HUDEP-2 (cell line): Measurements from ENCODE around the gene RPS14.
"Not testable (repeated sequence)": the region's sequence is repeated elsewhere in the genome, so short reads cannot be mapped to it uniquely, and the experiment has no call there.

Experiments used
- DNase-seq, 76 experiments: peaks; one replicate each; lab custom pipeline; 2025; ENCODE audit not compliant: unreplicated experiment in 76 of 76; lab: John Stamatoyannopoulos, UW

RPS14 gene

DNA sequence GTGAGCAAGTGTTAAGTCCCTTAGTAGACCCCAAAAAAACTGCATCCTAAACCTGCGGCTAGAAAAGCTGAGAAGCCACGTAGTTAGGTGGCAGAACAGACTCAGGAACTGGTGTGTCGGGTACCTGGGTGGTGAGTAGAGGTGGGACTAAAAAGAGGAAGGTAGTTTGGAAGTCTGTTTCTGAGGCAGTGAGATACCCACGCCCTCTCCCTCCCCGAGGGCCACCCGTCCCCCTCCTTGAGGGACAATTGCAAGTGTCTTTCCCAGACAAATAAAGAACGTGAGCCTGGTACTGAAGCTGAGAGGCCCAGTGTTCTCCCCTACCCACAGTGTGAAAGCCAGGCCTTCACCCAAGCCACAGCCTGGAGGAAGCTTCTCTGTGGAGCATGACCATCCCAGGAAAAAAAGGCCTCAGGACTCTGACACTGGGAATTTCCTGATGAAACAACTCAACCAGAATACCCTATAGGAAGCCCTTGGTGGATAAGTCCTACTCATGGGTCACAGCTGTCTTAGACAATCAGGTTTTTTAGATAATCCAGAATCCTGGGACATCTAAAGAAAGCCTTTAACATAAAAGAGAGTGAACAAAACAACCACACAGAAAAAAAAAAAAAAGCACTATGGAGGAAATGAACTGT lies 29.8 kb downstream of the RPS14 start:
- no peak for DNase-seq

DNA sequence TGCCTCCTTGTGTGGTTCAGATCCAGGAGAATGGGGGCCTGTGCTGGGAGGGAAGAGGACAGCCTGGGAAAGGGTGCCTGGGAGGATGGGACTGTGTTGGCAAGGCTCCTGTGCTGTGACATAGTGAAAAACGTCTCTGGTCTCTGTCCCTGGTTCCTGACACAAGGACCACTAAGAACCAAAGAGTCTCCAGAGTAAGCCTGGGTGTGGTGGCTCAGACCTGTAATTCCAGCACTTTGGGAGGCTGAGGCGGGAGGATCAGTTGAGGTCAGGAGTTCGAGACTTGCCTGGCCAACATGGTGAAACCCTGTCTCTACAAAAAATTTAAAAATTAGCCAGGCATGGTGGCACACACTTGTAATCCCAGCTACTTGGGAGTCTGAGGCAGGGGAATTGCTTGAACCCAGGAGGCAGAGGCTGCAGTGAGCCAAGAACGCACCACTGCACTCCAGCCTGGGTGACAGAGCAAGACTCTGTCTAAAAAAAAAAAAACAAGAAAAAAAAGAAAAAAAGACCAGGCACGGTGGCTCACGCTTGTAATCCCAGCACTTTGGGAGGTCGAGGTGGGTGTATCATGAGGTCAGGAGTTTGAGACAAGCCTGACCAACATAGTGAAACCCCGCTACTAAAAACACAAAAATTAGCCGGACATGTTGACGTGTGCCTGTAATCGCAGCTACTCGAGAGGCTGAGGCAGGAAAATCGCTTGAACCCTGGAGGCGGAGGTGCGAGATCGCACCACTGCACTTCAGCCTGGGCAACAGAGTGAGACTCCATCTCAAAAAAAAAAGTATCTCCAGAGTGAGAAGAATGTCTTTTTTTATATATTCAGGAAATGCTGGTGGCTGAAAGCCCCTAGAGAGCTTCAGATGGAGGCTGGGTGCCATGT lies 35.4 kb downstream of the RPS14 start:
- DNase-seq: not testable (repeated sequence)

DNA sequence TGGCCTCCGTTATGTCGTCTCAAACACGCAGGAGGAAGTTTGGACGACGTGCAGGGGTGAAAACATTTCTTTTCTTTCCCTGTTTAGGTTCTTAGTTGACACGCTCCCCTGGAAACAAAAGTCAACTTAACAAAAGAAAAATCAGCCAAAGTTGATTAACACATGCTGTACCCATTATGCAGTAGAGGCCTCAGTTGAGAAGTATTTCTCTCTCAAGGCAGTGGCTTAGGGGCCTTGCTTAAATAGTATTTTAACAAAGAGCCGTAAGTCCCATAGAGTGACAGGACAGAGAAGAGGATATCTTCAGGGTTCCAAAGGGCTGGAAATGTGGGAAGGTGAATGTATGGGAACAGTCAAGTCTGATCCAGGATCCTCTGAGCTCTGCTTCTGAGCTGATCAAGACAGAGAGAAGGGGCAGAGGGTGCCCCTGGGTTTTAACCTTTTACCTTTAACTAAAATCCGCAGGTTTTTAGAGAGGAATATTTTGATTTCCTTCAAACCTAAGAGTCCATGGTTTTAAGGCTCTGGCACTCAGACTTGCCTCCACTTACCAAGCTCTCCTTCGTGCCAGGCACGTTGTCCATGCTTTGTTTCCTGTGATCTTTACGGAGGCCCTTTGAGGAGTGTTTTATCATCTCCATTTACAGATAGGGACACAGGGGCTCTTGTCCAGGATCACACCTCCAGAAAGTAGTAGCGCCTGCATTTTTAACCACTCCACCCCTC lies 36.2 kb downstream of the RPS14 start:
- no peak for DNase-seq

DNA sequence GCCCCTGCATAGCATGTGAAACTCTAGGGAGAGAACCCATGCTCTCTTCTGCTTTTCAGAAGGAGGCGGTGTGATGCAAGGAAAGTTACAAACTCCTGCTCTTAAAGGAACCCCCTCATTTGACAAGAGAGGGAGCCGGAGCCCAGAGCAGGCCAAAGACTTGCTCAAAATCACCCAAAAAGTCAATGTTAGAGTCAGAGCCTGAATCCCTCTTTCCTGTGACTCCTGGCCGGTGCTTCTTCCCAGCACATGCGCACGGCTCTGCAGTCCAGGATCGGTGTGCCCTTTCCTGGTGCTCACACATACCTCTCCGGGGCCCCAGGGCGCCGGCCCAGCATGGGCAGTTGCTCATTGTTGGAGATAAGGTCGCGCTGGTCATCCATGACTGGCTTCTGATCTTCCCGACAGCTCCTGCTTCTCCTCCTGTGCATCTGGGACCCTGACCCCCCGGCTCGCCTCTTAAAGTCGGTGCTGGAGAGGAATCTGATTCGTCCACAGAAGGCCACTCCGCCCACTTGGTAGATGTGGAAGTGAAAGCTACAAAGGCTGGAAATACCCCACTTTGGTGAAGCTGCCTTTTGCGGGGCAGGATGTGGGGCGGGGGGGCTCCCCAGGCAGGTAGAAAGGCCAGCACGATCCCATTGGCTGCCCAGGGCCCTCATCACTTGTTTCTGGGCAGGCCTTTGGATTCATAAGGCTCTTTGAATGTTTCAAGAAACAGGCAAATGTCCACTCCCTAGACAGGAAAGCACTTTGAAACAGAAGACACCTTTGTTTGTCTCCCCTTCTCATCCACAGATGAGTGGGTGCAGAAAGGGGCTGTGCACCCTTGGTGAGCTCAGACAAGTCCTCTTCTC lies 37.0 kb downstream of the RPS14 start, which contains the start of gene CD74:
TSS of gene CD74 (minus strand) at position 592 of the 857 bp plus-strand sequence. CDS start at position 431, 161 bp downstream.
- DNase-seq: peak in 5 of 76 experiments; percentile 5 to 25 (median 16)

DNA sequence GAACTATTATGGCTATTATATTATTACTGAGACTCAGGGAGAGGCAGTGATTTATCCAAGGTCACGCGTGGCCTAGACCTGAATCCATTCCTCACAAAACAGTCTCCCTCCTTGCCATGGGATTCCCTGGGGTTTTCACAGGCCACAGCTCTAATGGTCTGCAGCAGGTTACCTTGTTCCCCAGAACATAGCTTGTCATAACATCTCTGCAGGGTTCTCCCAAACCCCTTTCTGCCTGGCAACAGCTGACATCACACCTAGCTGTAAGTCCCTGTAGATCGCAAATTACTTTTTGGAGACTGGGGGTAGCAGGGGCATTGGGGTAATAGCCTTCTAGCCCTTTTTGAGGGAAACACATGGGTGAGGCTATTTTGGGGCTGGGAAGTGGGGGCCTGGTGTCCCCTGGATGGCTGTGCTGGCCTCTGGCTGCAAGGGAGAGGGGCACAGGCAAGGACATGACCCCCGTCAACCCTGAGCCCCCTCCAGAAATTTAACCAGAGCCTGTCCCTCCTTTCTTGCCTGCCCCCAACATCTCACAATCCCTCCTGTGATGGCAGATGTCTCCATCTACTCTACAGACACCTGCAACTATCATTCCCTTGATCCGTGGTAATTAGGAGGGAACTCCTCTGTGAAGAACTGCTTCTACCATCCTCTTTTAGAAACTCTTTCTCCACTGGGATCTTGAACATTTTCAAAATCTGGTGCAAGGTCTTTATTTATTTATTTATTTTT lies 38.1 kb downstream of the RPS14 start:
- DNase-seq: no peak

DNA sequence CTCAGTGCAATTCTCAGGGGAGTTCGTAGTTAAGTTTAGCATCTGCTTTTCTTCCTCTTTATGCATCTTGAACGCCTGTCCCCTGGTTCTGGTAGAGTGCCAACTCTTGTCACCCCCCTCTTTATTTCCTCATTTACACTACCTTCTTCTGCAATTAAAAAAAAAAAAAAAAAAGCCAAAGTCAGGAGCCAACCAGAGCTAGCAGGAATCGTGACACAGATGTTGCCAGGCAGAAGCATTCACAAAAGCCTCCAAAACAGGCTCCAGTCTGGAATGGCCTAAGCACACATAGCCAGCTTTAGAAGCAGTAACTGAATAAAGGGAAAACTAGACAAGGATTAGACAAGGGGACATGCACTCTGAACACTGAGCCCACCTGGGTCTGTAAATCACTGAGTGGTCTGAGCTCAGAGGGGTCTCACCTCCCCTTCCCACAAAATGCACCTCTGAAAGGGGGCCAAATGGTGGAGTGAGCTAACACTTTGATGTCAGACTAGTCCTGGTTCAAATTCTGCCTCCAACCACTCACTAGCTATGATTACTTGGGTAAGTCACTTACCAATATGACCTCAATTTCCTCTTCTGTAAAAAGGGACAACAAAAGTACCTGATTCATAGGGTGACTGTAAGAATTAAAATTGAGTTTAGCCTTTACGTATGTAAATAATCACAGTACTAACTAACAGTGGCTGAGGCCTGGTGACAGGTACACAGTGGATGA lies 38.9 kb downstream of the RPS14 start:
- peak in 32 of 76 experiments; percentile 2 to 49 (median 24) for DNase-seq

DNA sequence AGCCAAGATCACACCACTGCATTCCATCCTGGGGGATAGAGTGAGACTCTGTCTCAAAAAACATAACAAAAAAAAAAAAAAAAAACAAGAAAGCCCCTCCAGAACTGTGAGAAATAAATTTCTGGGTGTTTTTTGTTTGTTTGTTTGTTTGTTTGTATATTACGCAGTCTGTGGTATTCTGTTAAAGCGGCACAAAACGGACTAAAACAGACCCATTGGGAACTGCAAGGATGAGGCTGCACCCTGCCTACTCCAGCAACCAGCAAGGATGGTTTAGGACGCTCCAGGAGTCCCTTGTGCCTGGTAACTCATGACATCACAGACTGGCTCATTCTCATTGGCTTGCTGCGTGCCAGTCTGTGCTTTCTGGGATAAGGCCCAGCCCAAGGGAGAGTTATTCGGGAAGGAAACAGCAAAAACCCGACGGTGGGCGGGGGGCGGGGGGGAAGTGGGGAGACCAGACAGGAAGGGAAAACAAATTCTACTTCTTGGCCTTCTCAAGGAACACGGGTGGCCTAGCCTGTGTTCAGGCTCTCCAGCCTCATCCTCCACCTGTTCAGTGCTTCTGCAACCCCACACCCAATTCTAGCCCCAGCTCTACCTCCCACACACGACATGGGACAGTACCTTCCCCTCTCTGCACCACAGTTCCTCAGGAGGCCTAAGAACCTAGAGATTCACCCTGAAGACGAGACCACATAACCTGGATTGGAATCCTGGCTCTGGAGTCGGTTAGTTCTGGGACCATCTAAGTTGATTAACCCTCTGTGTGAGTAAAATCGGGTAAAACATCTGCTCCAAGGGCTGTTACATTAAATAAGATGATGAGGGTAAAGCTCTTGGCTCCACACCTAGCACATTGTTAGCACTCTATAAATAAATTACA lies 39.7 kb downstream of the RPS14 start:
- DNase-seq: peak in 64 of 76 experiments; percentile 3 to 72 (median 32)

DNA sequence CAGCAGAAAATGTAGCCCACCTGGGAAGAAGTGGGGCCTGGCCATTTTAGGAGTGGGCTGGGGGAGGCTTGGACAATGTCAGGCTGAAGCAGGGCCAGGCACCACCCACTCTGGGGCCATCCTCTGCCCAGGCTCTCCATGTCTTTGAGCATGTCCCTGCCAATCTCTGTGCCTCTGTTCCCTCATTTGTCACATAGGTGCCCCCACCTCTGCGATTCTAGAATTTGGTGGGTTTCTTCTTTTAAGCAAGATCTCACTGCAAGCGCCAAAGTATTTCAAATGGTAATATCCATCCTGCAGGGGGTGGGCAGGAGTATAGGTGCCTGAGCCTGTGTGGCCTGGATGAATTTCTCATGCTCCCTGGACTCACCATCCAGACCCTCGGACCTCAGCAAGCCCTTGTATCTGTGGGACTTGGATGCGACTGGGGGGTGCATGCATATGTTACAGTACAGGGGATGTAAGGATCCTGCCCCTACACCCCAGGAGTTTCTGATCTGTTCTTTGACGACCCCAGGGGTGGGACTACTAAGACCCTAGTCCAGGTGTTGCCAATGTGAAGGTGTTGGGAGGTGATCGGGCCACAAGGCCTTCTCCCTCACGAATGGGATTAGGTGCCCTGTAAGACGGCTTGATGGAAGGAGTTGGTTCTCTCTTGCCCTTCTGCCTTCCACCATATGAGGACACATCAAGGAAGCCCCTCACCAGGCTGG lies 41.2 kb downstream of the RPS14 start:
- no peak for DNase-seq

DNA sequence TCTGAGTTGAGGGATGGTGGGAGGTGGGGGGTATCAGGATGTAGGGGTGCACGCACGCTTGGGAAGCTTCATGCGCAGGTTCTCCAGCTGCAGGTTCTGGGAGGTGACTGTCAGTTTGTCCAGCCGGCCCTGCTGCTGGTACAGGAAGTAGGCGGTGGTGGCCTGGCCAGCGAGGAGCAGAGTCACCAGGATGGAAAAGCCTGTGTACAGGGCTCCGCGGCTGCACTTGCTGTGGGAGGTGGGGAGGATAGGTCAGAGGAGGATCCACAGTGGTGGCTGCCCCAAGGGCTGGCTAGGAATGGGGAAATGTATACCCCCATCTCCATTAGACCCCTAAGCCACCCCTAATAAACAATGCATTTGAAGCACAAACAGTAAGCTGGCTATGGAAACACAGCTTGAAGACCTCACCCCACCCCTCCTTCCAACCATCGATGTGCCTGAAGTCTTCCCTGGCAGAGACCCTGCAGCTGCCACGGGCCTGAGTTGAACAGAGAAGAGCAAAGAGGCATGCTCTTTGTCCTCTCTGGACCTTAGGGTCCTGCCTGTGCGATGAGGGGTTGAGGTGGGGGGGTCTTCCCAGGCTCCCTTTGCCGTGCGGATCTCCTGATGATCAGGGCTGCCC lies 42.3 kb downstream of the RPS14 start:
- DNase-seq: no peak

DNA sequence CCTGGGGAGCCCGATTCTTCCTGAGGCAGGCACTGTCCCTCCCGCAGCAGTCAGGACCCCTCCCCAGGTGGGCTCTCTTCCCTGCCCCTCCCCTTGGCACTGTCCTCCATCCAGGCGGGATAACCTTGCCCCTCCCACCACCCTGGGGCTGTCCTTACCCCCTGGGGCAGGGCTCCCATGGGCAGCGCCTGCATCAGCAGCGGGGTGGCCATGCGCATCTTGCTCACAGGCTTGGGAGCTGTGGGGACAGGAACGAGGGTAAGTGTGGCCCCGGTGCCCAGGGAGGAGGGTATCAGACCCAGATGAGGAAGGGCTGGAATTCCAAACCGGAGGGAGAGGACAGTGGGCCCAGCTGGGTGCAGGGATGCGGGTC lies 42.8 kb downstream of the RPS14 start:
- no peak for DNase-seq

DNA sequence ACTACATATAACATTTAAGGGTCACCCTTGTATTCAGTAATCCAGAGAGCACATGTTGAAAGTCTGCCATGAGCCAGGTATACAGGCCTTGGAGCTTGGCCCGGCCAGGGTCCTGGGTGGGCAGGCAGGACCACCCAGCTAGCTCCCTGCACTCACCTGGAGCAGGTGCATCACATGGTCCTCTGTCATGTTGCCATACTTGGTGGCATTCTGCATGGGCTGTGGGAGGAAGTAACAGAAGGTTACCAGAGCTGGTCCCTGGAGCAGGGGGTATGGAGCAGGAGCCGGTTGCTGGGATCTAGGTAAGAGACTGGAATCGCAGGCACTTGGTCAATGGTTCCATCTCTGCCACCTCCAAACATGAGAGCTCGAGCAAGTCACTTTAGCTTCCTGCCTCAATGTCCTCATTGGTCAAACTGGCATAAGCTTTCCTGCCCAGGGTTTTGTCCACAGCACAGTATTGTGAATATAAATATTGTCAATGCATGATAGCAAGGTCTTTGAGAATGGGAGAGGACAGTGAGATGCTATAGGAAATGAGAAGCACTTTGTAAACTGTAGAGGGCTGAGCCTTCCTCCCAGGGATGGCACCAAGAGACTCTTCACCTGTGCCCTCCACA lies 43.3 kb downstream of the RPS14 start:
- no peak for DNase-seq

DNA sequence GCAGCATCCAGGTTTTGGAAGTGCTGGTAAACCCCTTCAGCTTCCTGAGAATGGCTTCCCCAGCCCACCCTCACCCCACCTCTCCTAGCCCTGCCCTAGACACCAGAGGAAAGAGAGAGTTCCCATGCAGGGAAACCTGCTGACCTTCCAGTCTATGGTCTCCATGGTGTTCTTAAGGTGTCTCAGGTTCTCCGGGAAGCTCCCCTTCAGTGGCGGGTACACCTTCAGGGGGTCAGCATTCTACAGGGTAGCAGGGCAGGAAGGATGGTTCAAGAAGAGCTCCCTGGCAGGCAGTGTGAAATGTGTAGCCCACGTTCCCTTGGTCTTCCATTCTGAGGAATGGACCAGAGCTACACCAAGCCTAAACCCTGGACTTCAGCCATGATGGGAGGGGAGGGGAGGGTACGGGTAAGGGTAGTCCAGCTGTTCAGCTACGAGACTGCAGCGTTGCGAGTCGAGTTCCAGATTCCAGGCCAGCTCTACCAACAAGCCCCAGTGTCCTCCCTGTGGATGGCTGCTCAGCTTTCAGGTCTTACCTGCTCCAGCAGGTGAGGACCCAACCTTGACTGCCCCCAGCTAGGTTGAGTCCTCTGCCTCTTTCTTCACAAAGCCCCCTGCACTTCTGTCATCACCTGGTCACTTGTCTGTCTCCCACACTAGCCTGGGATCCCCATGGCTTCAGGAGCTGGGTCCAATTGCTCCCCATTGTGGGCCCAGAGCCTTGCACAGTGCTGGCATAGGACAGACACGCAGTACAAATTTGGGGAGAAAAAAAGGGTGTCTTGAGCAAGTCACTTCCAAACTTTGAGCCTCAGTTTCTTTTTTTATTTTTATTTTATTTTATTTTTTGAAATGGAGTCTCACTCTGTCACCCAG lies 44.4 kb downstream of the RPS14 start:
- no peak for DNase-seq

DNA sequence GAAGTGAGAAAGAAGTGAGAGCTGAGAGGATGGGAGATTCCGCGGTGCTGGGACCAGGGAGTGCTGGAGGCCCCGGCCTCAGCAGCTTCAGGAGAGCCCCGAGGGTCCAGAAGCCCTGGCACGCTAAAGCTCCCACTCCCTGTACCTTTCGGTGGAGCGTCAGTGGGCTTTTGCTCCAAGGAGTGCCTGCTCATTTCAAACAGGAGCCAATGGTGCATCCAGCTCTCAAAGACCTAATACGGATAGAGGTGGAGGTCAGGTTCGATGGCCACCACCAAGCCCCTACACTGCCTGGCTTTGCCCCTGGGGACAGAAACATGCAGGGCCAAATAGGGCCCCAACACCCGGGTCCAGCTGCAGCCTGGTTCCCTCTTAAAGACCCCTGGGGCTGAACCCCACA lies 45.0 kb downstream of the RPS14 start:
- no peak for DNase-seq

DNA sequence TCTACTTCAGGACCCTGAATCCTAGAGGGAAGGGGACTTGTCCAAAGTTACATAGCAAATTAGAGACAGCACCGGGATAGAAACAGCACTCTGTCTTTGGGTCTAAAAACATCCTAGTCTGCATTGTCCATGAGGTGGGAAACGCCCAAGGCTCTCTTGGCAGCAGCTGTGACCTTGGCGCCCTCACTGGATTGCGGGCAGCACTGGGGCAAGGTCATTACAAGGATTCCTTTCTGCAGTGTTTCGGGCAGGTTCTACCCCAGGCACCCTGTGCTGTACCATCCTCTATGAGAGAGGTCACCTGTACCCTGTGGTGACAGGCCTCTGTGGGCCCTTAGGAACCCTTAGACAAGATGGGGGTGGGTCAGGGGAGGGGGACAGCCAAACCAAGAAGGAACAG lies 45.4 kb downstream of the RPS14 start:
- no peak for DNase-seq

DNA sequence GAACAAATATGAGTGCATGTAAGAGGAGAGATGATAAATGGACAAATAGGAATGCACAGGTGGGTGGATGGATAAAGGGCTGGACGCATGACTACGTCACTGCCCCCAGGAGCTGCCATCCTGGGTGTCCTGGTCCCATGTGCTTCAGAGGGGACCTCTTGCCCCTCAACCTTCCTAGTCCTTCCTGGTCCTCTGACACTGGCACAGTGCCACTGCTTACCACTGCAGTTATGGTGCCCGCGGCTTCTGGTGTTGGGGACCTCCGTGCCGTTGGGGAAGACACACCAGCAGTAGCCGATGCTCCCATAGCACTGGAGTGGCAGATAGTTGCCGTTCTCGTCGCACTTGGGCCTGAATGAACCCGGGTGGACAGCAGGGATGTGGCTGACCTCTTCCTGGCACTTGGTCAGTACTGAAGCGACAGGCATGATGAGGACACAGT lies 46.6 kb downstream of the RPS14 start:
- no peak for DNase-seq
